SK-N-SH treated with all-trans-retinoic acid at 6 μM for 48 hours (cell line): ENCODE data around the gene MRPL21.

ENCODE experiments used
- ATAC-seq: fragments of 200-7000 bp; cut with Tn5 transposase; 3 replicates; pipeline ENCODE4 v1.9.1; 2020; ENCODE audit warnings: mild to moderate bottlenecking, moderate library complexity
- ARNTL ChIP-seq: fragments of 450-650 bp; formaldehyde crosslinking; IDR thresholded peaks from 2 replicates; pipeline ENCODE4 v1.5.0; 2020; ENCODE audit warnings: low read depth, mild to moderate bottlenecking, moderate library complexity, borderline replicate concordance
- BACH2 ChIP-seq: fragments of 250-450 bp; sonication (Bioruptor Pico); IDR thresholded peaks from 2 replicates; pipeline ENCODE4 v1.9.0; 2021; ENCODE audit warnings: mild to moderate bottlenecking, borderline replicate concordance
- CSDC2 ChIP-seq: fragments of 250-450 bp; sonication (Bioruptor Pico); IDR thresholded peaks from 2 replicates; pipeline ENCODE4 v1.5.0; 2020; ENCODE audit warnings: mild to moderate bottlenecking, moderate library complexity
- ESRRG ChIP-seq: fragments of 250-450 bp; sonication (Bioruptor Pico); IDR thresholded peaks from 2 replicates; pipeline ENCODE4 v1.6.1; 2021; ENCODE audit warnings: mild to moderate bottlenecking
- GLIS3 ChIP-seq: fragments of 250-450 bp; sonication (Bioruptor Pico); IDR thresholded peaks from 2 replicates; pipeline ENCODE4 v1.5.0; 2020; ENCODE audit warnings: mild to moderate bottlenecking, moderate library complexity
- ISL1 ChIP-seq: fragments of 250-450 bp; sonication (Bioruptor Pico); IDR thresholded peaks from 2 replicates; pipeline ENCODE4 v2.1.2; 2022; ENCODE audit warnings: mild to moderate bottlenecking, moderate library complexity
- OSR1 ChIP-seq: fragments of 250-450 bp; sonication (Bioruptor Pico); IDR thresholded peaks from 2 replicates; pipeline ENCODE4 v1.8.0; 2022; ENCODE audit warnings: moderate library complexity, mild to moderate bottlenecking, inconsistent platforms
- PPARA ChIP-seq: fragments of 250-450 bp; sonication (Bioruptor Pico); IDR thresholded peaks from 2 replicates; pipeline ENCODE4 v1.5.0; 2020; ENCODE audit warnings: mild to moderate bottlenecking, borderline replicate concordance
- RARB ChIP-seq: fragments of 250-450 bp; sonication (Bioruptor Pico); IDR thresholded peaks from 2 replicates; pipeline ENCODE4 v1.8.0; 2021; ENCODE audit warnings: mild to moderate bottlenecking, moderate library complexity
- SNAI2 ChIP-seq: fragments of 250-450 bp; sonication (Bioruptor Pico); IDR thresholded peaks from 2 replicates; pipeline ENCODE4 v1.5.0; 2020; ENCODE audit warnings: mild to moderate bottlenecking, moderate library complexity
- TCF4 ChIP-seq: fragments of 250-450 bp; sonication (Bioruptor Pico); IDR thresholded peaks from 2 replicates; pipeline ENCODE4 v1.8.0; 2021; ENCODE audit warnings: mild to moderate bottlenecking, moderate library complexity, borderline replicate concordance
- ZFP3 ChIP-seq: fragments of 250-450 bp; sonication (Bioruptor Pico); IDR thresholded peaks from 2 replicates; pipeline ENCODE4 v1.5.0; 2020; ENCODE audit warnings: mild to moderate bottlenecking, moderate library complexity
- ZFP30 ChIP-seq: fragments of 450-650 bp; formaldehyde crosslinking; IDR thresholded peaks from 2 replicates; pipeline ENCODE4 v1.5.0; 2022; ENCODE audit warnings: mild to moderate bottlenecking, moderate library complexity
- ZNF565 ChIP-seq: fragments of 450-650 bp; formaldehyde crosslinking; conservative IDR thresholded peaks from 2 replicates; pipeline ENCODE4 v1.5.0; 2020; ENCODE audit warnings: low read depth, mild to moderate bottlenecking, moderate library complexity
- ZNF70 ChIP-seq: fragments of 450-650 bp; formaldehyde crosslinking; IDR thresholded peaks from 2 replicates; pipeline ENCODE4 v1.5.0; 2020; ENCODE audit warnings: mild to moderate bottlenecking, moderate library complexity
- ZNF8 ChIP-seq: fragments of 450-650 bp; formaldehyde crosslinking; IDR thresholded peaks from 2 replicates; pipeline ENCODE4 v1.5.0; 2020; ENCODE audit warnings: mild to moderate bottlenecking, moderate library complexity
- TF ChIP-seq, protein P1 (sequence below): fragments of 250-450 bp; sonication (Bioruptor Pico); IDR thresholded peaks from 2 replicates; pipeline ENCODE4 v1.8.0; 2020; ENCODE audit warnings: mild to moderate bottlenecking, moderate library complexity, borderline replicate concordance
- TF ChIP-seq, protein P2 (sequence below): fragments of 250-450 bp; sonication (Bioruptor Pico); IDR thresholded peaks from 2 replicates; pipeline ENCODE4 v1.8.0; 2021; ENCODE audit warnings: low read depth, mild to moderate bottlenecking, moderate library complexity, borderline replicate concordance
- TF ChIP-seq, protein P3 (sequence below): fragments of 250-450 bp; sonication (Bioruptor Pico); IDR thresholded peaks from 2 replicates; pipeline ENCODE4 v1.5.0; 2020; ENCODE audit warnings: mild to moderate bottlenecking, moderate library complexity
- TF ChIP-seq, protein P4 (sequence below): fragments of 250-450 bp; sonication (Bioruptor Pico); IDR thresholded peaks from 2 replicates; pipeline ENCODE4 v1.5.1; 2020; ENCODE audit warnings: low read depth, mild to moderate bottlenecking, moderate library complexity

Gene MRPL21

DNA sequence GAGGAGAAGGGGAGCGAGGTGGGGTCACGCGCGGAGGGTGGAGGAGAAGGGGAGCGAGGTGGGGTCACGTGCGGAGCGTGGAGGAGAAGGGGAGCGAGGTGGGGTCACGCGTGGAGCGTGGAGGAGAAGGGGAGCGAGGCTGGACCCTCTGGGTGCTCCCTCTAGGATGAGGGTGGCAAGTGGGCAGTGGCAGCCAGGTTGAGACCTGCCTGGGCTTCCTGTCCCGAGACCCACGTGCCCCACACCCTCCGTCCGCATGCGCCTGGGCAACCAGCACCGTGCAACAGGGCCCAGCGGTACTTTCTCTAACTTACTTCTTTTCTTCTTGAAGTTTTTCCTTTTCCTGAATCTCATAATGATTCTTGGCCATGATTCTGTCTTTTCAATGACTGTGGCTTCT lies 11.1 kb downstream of the MRPL21 start:
- no peak for ATAC-seq
- TF ChIP-seq ISL1 (CRISPR knock-in tag) (no peak), ZNF565 (CRISPR knock-in tag) (no peak), OSR1 (CRISPR knock-in tag) (no peak), ZNF8 (CRISPR knock-in tag) (no peak), ZFP3 (no peak), ZNF70 (no peak), RARB (no peak), TCF4 (CRISPR knock-in tag) (no peak), CSDC2 (CRISPR knock-in tag) (no peak)
- TF ChIP-seq, protein P1, sequence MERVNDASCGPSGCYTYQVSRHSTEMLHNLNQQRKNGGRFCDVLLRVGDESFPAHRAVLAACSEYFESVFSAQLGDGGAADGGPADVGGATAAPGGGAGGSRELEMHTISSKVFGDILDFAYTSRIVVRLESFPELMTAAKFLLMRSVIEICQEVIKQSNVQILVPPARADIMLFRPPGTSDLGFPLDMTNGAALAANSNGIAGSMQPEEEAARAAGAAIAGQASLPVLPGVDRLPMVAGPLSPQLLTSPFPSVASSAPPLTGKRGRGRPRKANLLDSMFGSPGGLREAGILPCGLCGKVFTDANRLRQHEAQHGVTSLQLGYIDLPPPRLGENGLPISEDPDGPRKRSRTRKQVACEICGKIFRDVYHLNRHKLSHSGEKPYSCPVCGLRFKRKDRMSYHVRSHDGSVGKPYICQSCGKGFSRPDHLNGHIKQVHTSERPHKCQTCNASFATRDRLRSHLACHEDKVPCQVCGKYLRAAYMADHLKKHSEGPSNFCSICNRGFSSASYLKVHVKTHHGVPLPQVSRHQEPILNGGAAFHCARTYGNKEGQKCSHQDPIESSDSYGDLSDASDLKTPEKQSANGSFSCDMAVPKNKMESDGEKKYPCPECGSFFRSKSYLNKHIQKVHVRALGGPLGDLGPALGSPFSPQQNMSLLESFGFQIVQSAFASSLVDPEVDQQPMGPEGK: no peak
- TF ChIP-seq, protein P2, sequence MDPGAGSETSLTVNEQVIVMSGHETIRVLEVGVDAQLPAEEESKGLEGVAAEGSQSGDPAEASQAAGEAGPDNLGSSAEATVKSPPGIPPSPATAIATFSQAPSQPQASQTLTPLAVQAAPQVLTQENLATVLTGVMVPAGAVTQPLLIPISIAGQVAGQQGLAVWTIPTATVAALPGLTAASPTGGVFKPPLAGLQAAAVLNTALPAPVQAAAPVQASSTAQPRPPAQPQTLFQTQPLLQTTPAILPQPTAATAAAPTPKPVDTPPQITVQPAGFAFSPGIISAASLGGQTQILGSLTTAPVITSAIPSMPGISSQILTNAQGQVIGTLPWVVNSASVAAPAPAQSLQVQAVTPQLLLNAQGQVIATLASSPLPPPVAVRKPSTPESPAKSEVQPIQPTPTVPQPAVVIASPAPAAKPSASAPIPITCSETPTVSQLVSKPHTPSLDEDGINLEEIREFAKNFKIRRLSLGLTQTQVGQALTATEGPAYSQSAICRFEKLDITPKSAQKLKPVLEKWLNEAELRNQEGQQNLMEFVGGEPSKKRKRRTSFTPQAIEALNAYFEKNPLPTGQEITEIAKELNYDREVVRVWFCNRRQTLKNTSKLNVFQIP (CRISPR knock-in tag): no peak

DNA sequence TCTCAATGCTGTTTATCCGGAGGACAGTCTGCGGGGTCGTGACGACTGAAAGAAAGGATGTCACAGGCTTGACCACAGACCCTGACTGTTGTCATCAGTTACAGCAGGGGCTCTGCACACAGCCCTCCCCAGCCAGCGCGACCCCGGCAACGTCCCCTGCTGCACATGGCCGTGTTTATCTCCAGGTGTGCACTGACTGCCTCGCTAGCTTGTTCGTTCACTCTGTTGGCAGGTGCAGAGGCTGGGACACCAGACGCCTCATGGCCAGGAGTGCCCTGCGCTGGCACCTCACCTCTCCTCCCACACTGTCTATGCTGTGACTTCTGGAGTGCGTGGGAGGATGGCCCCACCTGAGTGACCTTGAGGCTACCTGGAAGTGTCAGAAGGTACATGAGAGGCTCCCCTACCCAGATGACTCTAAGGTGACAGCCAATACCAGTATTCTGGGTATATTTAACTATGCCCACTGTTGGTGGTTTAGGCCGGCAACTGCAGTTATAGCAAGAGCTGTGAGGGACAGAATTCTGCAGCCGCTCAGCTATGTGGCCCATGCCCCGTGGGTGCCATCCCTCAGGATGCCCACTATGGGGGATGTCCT lies 12.2 kb downstream of the MRPL21 start:
- ATAC-seq: no peak
- TF ChIP-seq ZNF70 (no peak), RARB (no peak), ZNF565 (CRISPR knock-in tag) (no peak), ZFP3 (no peak), SNAI2 (CRISPR knock-in tag) (no peak), PPARA (CRISPR knock-in tag) (no peak), ZFP30 (no peak), GLIS3 (no peak), ZNF8 (CRISPR knock-in tag) (no peak), BACH2 (CRISPR knock-in tag) (no peak), ESRRG (CRISPR knock-in tag) (no peak), TCF4 (CRISPR knock-in tag) (no peak), ISL1 (CRISPR knock-in tag) (no peak), OSR1 (CRISPR knock-in tag) (no peak)
- TF ChIP-seq, protein P3, sequence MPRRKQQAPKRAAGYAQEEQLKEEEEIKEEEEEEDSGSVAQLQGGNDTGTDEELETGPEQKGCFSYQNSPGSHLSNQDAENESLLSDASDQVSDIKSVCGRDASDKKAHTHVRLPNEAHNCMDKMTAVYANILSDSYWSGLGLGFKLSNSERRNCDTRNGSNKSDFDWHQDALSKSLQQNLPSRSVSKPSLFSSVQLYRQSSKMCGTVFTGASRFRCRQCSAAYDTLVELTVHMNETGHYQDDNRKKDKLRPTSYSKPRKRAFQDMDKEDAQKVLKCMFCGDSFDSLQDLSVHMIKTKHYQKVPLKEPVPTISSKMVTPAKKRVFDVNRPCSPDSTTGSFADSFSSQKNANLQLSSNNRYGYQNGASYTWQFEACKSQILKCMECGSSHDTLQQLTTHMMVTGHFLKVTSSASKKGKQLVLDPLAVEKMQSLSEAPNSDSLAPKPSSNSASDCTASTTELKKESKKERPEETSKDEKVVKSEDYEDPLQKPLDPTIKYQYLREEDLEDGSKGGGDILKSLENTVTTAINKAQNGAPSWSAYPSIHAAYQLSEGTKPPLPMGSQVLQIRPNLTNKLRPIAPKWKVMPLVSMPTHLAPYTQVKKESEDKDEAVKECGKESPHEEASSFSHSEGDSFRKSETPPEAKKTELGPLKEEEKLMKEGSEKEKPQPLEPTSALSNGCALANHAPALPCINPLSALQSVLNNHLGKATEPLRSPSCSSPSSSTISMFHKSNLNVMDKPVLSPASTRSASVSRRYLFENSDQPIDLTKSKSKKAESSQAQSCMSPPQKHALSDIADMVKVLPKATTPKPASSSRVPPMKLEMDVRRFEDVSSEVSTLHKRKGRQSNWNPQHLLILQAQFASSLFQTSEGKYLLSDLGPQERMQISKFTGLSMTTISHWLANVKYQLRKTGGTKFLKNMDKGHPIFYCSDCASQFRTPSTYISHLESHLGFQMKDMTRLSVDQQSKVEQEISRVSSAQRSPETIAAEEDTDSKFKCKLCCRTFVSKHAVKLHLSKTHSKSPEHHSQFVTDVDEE (CRISPR knock-in tag): no peak
- TF ChIP-seq, protein P4, sequence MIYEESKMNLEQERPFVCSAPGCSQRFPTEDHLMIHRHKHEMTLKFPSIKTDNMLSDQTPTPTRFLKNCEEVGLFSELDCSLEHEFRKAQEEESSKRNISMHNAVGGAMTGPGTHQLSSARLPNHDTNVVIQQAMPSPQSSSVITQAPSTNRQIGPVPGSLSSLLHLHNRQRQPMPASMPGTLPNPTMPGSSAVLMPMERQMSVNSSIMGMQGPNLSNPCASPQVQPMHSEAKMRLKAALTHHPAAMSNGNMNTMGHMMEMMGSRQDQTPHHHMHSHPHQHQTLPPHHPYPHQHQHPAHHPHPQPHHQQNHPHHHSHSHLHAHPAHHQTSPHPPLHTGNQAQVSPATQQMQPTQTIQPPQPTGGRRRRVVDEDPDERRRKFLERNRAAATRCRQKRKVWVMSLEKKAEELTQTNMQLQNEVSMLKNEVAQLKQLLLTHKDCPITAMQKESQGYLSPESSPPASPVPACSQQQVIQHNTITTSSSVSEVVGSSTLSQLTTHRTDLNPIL (CRISPR knock-in tag): no peak
- TF ChIP-seq, protein P1: no peak

DNA sequence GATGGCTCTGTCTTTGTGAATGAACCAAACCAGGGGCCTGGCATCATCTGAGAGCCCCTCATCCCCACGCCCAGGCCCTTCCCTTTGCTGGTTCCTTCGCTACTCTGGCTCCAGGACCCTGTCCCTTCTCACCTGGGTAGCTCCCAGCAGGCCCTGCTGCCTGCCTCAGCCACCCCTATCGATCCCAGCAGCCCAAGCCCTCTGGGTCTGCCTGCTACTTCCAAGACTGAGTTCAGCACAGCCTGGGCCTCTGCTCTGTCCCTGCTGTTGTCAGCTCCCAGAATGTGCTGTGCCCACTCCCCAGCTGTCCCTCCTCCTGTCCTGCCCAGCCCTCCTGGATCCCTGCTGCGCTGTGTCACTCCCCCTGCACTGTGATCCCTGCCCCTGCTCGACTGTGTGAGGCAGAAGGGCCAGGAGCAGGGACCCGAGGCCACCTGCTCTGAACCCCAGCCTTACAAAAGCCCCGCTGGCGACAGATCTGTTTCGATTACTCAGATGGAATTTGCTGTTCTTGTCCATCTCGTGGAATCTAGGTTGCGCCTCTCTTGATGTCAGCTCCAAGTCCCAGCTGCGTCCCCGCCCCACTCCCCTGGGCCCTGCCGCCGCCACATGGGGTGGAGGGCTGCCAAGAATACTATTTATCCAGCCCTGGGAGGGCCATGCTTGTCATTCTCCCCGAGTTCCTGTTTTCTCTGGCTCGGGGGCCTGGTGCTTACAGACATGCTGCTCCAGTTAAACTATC lies 13.0 kb downstream of the MRPL21 start:
- ATAC-seq: peak; percentile 70
- no peak for TF ChIP-seq RARB
- TF ChIP-seq TCF4 (CRISPR knock-in tag): peak; percentile 83; the same call in 1 of the 2 replicates
- TF ChIP-seq, protein P3 (CRISPR knock-in tag): peak; percentile 31; the same call in 1 of the 2 replicates
- TF ChIP-seq ZNF565 (CRISPR knock-in tag): no peak
- no peak for TF ChIP-seq ZFP30
- TF ChIP-seq ZFP3: no peak
- no peak for TF ChIP-seq ARNTL
- TF ChIP-seq, protein P2 (CRISPR knock-in tag): no peak
